BJ (cell line): ENCODE results near the gene ASAH2B. TPM values are rescaled to one million over a fixed set of nuclear protein-coding genes. Genes with fewer than 3 reads are reported as not detected.
"Not testable (repeated sequence)": the region's sequence is repeated elsewhere in the genome, so short reads cannot be mapped to it uniquely, and the experiment has no call there.

Experiments used
- CTCF ChIA-PET: fragments of 350-600 bp; formaldehyde crosslinking; extraction: SDS; loops from one replicate; lab custom pipeline; 2021; ENCODE audit warnings: antibody characterized with exemption, inconsistent platforms; lab: Yijun Ruan, JAX
- POLR2A ChIA-PET: fragments of 300-600 bp; sonication (Branson Sonifier 250); formaldehyde crosslinking; extraction: SDS; loops from one replicate; lab custom pipeline; 2021; ENCODE audit warnings: antibody characterized with exemption; lab: Charles Lee
- DNase-seq: peaks from one replicate; pipeline ENCODE4 v3.0.0-alpha.2; 2011; ENCODE audit warnings: low read depth
- H3K27me3 ChIP-seq: 2 replicates; pipeline ENCODE4 v1.6.0; 2011; ENCODE audit warnings: low read length; ENCODE audit not compliant: control insufficient read depth, insufficient read depth
- H3K36me3 ChIP-seq: 2 replicates; pipeline ENCODE4 v1.5.1; 2011; ENCODE audit warnings: low read length; ENCODE audit not compliant: control insufficient read depth, insufficient read depth
- H3K4me3 ChIP-seq: 2 replicates; pipeline ENCODE4 v1.5.1; 2011; ENCODE audit warnings: low read depth, mild to moderate bottlenecking, control low read depth, low read length
- CTCF ChIP-seq: IDR thresholded peaks from 2 replicates; pipeline ENCODE4 v1.5.1; 2011; ENCODE audit warnings: low read depth, mild to moderate bottlenecking, control low read depth, inconsistent platforms, low read length, moderate library complexity; ENCODE audit not compliant: insufficient read depth
- polyA minus RNA-seq: library from RNA; depleted of rRNA, polyadenylated mRNA; stranded (reverse); fragments of >200 nt; gene quantifications from 2 replicates; pipeline ENCODE4 v1.2.3, GENCODE V29; 2011; rRNA and poly(A)+ RNA removed
- polyA plus RNA-seq: library from polyadenylated mRNA; depleted of rRNA; stranded (reverse); fragments of >200 nt; gene quantifications from 2 replicates; pipeline ENCODE4 v1.2.3, GENCODE V29; 2011; rRNA removed

ASAH2B gene
- polyA plus RNA-seq, result 2.7 and 6.1 TPM in 2 replicates
- polyA minus RNA-seq, result 2.6 and 3.5 TPM in 2 replicates

GRCh38 chr10:50739618-50740292 is at the start of gene ASAH2B:
ASAH2B (plus strand) TSS chr10:50739936; CDS start chr10:50745131, 5,195 bp downstream.
- Histone ChIP-seq H3K4me3 (peak within 1 kb of the TSS; percentile 59), H3K27me3 (no peaks in the 10 kb centered on the region), H3K36me3 (no peaks in the 10 kb centered on the region)
- CTCF ChIA-PET, result no interaction called here
- POLR2A ChIA-PET, result no interaction called here
- no peak for TF ChIP-seq CTCF
- DNase-seq, result peak; percentile 17

GRCh38 chr10:50697819-50698218 is 41.9 kb upstream of the ASAH2B start:
- POLR2A ChIA-PET, DNase-seq, CTCF ChIA-PET, H3K36me3 ChIP-seq, H3K4me3 ChIP-seq, H3K27me3 ChIP-seq: not testable (repeated sequence)

GRCh38 chr10:50701947-50702346 is 37.8 kb upstream of the ASAH2B start:
- H3K4me3 ChIP-seq, H3K27me3 ChIP-seq, H3K36me3 ChIP-seq, POLR2A ChIA-PET, DNase-seq, CTCF ChIA-PET: not testable (repeated sequence)

- DNase-seq, H3K36me3 ChIP-seq, CTCF ChIA-PET, H3K4me3 ChIP-seq, POLR2A ChIA-PET, H3K27me3 ChIP-seq: not testable (repeated sequence)
Observed at GRCh38 chr10:50702997-50703396, 36.7 kb upstream of the ASAH2B start.

DNA sequence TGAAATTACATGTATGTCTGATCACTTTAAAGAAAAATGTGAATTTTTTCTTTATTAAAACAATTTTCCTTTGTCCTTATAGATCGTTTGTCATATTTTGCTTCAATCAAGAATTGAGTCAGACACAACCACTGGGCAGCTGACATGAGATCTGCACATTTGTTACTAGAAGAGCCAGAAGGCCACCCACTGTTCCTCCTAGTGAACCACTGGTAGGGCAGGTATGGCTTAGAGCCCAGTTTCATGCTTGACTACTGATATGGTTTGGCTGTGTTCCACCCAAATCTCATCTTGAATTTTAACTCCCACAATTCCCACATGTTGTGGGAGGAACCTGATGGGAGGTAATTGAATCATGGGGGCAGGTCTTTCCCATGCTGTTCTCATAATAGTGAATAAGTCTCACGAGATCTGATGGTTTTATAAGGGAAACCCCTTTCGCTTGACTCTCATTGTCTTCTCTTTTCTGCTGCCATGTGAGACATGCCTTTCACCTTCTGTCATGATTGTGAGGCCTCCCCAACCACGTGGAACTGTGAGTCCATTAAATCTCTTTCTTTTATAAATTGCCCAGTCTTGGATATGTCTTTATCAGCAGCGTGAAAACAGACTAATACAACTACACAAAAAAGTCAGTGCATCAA is 35.2 kb upstream of the ASAH2B start:
- DNase-seq, CTCF ChIA-PET, POLR2A ChIA-PET: not testable (repeated sequence)

DNA sequence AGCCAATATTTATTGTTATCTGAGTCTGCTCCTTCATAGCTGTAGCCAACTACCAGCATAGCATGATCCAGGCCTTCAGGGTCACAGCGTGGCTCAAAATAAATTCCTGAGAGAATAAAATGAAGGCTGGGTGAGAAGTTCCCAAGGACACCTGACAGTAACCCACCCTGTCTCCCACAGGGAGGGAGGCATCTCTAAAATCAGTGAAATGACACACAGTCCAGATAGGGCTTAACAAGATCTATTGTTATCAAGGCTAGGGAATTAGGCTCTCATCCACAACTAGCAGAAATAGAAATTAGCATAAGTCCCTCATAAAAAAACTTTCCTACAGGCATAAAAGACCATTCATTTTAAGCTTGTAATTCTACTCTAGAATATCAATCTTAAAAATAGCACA is 33.7 kb upstream of the ASAH2B start:
- H3K4me3 ChIP-seq, POLR2A ChIA-PET, H3K27me3 ChIP-seq, CTCF ChIA-PET, DNase-seq, H3K36me3 ChIP-seq: not testable (repeated sequence)

More for the DNA sequence above, 35.2 kb upstream of the ASAH2B start:
- H3K36me3 ChIP-seq, H3K27me3 ChIP-seq, H3K4me3 ChIP-seq: not testable (repeated sequence)

DNA sequence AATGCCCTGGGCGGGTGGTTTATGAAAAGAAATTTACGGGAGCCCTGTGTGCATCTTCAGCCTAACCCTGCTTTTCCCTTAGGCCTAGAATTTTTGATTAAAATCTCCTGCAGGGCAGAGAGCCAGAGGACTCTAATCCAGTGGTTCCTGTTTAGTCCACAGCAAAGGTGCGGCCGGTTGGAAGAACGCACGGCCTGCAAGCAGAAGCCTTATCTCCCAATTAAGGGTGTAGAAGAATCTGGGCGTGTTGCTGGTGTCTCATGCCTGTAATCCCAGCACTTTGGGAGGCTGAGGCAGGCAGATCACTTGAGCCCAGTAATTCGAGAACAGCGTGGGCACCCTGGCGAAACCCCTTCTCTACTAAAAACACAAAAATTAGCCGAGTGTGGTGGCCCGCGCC is 29.5 kb upstream of the ASAH2B start:
- H3K4me3 ChIP-seq, H3K27me3 ChIP-seq, POLR2A ChIA-PET, DNase-seq, H3K36me3 ChIP-seq, CTCF ChIA-PET: not testable (repeated sequence)

DNA sequence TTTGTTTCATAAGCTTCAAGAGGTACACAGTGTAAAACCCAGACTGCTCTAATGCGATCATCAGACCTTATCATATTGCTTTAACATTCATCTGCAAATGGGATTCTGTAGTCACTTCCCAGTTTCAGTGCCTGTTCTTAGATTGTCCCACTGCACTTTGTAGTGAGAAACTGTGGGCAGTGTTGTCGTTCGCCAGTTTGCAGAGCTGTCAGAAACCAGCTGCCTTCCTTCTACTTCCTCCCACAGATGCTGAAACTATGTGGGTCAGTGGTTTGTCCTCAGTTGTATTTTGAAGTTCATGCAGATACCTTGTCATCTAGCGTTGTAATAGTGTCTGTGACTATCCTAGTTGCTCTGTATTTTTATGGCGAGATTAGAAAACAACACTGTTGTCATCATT is 15.9 kb upstream of the ASAH2B start:
- CTCF ChIA-PET, H3K27me3 ChIP-seq: not testable (repeated sequence)

GRCh38 chr10:50728112-50728511 is 11.6 kb upstream of the ASAH2B start:
- POLR2A ChIA-PET, H3K4me3 ChIP-seq, H3K27me3 ChIP-seq, DNase-seq, H3K36me3 ChIP-seq: not testable (repeated sequence)
- CTCF ChIA-PET, result interaction anchor here (0.6 kb wide), 1 partner anchor 102 kb away, joined by 3 read pairs; no protein-coding TSS in a partner anchor

More for the DNA sequence above, 15.9 kb upstream of the ASAH2B start:
- DNase-seq, H3K4me3 ChIP-seq, POLR2A ChIA-PET, H3K36me3 ChIP-seq: not testable (repeated sequence)

DNA sequence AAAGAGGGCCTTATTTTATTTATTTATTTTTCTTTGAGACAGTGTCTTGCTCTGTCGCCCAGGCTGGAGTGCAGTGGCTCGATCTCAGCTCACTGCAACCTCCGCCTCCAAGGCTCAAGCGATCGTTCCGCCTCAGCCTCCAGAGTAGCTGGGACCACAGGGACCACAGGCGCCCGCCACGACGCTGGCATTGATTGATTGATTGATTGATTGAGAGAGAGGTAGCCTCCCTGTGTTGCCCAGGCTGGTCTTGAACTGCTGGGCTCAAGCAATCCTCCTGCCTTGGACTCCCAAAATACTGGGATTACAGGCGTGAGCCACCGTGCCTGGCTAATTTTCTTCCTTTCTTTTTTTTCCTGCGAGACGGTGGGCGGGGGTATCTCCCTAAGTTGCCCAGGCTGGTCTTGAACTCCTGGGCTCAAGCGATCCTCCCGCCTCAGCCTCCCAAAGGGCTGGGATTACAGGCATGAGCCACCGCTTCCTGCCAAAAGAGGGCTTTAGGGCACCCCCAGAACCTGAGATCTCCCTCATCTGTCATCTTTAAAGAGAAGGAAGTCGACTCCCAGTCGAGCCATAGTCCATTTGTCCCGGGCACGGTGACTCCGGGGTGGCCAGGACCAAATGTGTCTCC is 634 bp upstream of the ASAH2B start:
- DNase-seq, H3K27me3 ChIP-seq, H3K36me3 ChIP-seq, POLR2A ChIA-PET, CTCF ChIA-PET: not testable (repeated sequence)
- H3K4me3 ChIP-seq, result peak overlapping the region; percentile 59
